HG03521 (cell line): ENCODE data around the gene HSFX1.
"Not testable (repeated sequence)": the region's sequence is repeated elsewhere in the genome, so short reads cannot be mapped to it uniquely, and the experiment has no call there.

Experiments used
- ATAC-seq: cut with Tn5 transposase; IDR thresholded peaks from one replicate; pipeline ENCODE4 v1.9.1; 2021; ENCODE audit warnings: mild to moderate bottlenecking, moderate library complexity; ENCODE audit not compliant: unreplicated experiment

HSFX1 gene, protein sequence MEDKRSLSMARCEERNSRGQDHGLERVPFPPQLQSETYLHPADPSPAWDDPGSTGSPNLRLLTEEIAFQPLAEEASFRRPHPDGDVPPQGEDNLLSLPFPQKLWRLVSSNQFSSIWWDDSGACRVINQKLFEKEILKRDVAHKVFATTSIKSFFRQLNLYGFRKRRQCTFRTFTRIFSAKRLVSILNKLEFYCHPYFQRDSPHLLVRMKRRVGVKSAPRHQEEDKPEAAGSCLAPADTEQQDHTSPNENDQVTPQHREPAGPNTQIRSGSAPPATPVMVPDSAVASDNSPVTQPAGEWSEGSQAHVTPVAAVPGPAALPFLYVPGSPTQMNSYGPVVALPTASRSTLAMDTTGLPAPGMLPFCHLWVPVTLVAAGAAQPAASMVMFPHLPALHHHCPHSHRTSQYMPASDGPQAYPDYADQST

DNA sequence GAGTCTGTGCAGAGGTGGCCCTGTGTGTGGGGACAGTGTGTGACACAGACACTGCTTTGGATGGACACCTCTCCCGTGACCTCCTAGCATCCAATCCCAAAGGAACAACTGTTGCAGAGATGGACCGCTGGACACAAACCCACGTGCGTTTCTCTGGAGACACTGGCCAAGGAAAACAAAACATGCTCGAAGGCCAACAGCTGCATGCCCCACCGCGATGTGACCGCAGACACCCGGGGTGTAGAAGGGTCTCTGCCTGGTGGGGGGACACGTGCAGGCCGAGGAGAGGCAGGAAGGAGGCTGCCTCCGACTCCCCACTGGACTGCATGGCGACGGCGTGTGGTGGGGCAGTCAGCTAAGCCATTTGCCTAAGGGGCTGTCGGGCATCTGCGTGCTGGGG is at the start of gene HSFX1:
HSFX1 (plus strand) TSS at position 301 of the 400 bp plus-strand sequence. CDS start 614 bp downstream, outside the sequence.
- ATAC-seq: not testable (repeated sequence)

DNA sequence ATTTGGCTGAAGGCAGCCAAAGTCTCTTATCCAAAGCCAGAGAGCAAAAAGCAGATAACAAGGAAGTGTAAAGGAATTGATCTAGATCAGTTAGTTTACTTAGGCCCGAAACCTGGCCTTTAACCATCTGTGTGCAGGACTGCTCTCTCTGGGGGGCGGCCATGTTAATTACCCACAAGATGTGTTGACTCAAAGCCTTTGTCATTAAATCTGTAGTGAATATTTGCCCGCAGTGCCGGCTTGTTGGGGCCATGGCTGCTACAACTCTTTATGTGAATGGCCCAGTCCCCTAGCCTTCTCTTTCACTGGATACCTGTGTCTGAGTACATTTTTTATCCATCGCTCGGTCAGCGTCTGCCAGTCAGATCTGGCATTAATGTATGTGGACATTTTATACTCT is 46.6 kb upstream of the HSFX1 start:
- not testable (repeated sequence) for ATAC-seq

DNA sequence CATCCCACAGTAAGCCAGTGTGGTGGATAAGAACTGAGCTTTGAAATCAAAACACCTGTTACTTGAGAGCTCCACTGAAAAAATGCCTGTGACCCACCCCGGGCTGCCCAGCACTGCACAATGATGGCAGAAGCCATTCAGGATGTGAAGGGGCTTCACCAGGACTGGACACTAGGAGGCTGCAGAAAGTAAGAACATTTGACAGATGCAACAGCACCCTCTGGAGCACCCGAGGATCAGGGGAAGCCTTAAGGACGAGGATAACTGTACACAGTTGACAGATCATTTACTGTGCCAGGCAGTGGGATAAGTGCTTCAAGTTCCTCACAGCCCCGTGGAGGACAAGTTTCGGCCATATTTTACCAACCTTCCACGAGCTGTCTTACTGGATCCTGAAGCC is 31.6 kb upstream of the HSFX1 start:
- not testable (repeated sequence) for ATAC-seq

DNA sequence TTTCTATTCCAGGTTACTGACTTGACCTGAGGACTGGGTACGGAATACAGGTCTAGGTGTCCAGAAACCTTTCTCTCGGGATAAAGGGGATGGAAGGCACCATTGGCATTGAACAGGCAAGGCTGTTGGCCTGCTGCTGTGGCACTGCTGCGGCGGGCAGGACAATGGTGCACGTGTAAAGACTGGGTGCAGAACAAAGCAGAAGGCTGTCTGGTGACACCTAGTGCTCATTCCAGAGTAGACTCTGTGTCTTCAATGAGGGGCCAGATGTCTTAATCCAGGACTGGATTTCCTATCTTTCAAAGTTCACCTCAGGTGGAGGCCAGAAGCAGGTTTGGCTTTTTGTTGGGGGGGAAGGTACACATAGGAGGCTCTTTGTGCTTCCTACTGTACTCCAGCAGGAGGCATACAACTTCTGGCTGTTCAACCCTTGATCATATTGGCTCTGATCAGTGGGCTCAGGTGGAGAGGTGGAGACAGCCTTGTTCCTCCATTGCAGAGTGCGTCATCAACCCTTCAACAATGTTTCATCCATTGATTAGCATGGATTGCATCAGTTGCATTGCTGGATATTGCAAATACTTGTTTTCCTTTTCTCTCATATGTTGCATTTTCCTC is 27.4 kb upstream of the HSFX1 start:
- not testable (repeated sequence) for ATAC-seq

DNA sequence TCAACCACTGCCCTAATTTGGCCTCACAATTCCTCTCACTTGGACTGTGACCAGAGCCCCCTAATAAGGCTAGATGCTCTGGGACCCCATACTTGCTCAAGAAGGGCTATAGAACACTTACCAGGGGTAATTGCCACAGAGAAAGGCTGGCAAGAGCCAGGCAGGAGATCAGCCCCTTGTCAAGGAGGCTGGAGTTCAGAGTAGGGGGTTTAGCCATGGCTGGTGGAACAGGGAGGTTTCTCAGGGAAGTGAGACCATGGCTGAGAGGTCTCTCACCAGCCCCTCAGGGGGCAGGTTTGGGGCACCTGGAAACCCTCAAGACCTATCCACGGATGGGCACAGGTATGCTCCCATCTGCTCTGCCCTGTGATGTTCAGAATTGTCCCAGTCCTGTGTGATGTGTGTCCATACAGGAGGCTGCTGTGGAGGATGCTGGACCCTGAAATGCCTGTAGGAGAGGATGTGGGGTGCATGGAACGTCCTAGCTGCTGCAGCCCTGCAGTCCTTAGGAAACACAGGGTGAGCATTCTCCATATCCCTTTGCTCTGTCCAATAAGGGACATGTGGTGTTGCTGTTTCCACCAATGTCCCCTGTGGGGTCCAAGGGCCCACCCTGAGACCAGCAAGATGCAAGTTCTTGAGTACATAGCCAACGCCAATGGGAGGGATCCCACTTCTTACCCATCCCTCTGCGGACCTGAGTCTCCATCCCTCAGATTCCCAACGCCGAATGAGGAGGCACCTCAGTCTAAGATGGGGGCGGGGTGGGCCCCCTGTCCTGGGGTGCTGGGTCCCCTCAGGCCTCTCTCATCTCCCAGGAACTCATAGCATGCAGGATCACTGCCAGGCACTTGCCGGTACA is 16.4 kb upstream of the HSFX1 start:
- ATAC-seq: no peak

DNA sequence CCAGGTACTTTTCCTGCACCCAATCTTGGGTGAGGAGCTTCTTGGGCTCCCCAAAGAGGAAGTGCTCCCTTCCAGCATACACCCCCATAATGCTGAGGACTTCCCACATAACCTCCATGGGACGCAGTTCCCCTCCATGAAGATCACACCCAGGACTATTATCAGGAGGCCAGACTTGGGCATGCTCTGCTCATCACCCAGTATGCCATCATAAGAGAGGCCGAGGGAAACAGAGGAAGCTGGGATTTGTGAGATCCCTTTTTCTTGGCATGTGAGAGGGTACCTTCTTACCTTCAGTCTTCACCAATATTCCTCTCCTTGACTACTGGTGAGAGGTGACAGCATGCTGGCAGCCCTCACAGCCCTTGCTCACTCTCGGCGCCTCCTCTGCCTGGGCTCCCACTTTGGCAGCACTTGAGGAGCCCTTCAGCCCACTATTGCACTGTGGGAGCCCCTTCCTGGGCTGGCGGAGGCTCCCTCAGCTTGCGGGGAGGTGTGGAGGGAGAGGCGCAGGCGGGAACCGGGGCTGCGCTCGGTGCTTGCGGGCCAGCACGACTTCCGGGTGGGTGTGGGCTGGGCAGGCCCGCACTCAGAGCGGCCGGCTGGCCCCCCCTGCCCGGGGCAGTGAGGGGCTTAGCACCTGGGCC is 15.7 kb upstream of the HSFX1 start:
- ATAC-seq: no peak

DNA sequence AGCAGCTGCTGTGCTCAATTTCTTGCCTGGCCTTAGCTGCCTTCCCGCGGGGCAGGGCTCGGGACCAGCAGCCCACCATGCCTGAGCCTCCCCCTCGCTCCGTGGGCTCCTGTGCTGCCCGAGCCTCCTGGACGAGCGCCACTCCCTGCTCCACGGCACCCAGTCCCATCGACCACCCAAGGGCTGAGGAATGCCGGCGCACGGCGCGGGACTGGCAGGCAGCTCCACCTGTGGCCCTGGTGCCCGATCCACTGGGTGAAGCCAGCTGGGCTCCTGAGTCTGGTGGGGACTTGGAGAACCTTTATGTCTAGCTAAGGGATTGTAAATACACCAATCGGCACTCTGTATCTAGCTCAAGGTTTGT is 15.2 kb upstream of the HSFX1 start:
- ATAC-seq: not testable (repeated sequence)

DNA sequence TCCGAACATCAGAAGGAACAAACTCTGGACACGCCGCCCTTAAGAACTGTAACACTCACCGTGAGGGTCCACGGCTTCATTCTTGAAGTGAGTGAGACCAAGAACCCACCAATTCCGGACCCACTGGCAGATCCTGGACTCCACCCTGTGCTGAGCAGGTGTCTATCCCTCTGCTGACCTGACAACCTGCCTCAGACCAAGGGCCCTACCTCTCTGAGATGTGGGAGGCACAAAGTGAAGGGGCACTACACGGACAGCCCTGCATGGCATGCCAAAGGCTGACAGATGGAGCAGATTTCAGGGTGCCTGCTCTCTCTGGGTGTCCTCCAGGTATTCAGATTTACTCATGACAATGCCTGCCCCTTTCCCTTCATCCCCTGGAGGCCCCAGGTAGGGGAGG is 14.0 kb upstream of the HSFX1 start:
- ATAC-seq: no peak

DNA sequence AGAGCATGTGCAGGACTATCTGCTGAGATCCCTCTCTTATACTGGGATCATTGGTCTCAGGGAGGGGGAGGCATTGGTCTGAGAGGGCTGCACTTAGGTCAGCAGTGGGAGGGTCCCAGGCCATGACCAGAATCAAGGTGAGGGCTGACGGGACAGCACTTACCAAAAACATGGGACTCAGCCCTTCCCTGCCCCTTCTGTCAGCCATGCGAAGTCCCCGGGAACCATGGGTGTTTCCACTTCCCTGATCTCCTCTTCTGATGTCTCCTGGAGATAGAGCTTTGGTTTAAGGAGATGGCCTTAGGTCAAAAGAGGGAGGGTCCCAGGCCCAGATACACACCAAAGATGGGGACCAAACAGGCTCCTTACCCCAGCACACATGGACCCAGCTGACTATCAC is 12.9 kb upstream of the HSFX1 start:
- no peak for ATAC-seq

DNA sequence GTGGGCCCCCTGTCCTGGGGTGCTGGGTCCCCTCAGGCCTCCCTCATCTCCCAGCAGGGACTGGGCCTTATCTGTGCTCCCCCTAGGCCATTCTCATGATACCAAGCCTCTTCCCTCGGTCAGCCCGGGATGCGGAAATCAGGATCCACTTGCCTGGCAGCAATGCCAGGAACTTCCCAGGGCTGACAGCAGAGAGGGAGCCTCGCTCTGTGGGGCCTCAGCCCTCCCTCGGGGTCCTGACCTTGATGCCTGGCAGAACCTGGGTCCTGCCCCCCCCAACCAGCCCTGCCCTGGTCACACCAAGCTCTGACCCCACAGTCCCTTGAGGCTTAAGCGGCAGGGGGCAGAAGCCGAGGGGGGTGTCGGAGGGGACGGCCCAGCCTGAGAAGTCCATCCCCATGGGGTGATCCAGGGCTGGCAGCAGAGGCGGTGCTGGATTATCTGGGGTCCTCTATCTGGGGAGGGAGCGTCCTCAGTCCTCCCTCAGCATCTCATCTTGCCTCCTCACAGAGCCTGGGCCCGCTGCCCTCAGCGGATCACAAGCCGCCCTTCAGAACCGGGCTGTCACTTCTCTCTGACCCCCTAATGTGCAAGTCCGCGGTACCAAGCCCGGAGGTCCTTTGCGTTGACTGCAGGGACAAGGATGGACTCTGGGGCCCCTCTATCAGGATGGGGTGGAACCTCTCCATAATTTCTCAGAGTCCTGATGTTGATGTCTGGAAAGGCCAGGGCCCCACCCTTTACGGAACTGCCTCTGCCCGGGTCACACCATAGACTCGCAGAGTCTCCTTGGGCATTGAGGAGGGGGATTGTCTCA is 11.8 kb upstream of the HSFX1 start:
- not testable (repeated sequence) for ATAC-seq

DNA sequence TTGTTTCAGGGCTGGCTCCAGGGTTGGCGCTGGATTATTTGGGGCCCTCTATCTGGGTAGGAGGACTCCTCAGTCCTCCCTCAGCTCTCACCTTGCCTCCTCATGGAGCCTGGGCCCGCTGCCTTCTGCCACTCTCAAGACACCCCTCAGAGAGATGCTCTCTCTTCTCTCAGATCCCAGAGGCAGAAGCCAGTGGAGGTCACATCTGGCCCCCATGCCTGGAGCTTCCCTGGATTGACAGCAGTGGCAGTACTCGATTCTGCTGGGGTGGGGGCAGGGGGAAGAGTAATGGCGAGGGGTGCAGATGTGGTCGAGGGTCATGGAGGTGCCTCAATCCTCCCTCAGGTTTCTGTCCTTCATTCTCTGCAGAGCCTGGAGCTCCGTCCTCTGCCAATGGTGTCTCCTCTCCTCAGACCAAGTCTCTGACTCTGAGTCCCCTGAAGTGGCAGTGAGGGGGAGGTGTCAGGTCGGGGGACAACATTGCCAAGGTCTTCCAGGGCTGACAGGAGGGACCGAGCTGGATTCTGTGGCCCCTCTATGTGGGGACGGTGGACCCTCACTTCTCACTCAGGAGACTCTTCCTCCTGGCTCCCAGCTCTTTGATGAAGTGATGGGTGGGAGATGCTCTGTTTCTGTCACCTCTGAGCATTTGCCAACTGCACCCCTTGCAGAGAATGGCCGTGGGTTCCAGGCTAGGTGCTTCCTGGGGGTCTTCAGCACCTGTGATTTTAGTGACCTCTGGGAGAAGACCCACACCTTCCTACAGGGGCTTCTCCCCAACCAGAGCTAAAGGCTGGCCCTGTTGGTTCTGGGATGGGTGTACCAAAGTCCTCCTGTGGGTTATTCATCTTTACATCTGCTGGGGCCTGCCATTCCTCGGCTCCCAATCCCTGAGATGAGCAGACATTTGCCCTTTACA is 10.9 kb upstream of the HSFX1 start:
- no peak for ATAC-seq

DNA sequence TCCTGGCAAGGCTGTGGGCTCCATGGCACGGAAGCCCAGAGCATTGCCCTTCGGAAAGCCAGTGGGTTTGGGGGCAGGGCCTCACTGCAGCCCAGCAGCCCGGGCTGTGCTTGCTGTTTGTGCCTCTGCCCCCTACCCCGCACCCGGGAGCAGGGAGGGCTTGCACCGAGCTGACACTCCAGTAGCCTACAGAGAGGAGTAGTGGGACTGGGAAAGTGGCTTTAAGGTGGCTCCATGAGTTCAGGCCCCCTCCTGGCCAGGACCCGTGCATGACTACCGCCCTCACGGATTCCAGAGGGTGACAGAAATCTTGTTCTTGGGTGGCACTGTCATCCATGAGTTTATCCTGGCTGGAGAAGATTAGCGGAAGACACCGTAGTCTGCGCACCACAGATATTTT is 3.5 kb upstream of the HSFX1 start:
- not testable (repeated sequence) for ATAC-seq

DNA sequence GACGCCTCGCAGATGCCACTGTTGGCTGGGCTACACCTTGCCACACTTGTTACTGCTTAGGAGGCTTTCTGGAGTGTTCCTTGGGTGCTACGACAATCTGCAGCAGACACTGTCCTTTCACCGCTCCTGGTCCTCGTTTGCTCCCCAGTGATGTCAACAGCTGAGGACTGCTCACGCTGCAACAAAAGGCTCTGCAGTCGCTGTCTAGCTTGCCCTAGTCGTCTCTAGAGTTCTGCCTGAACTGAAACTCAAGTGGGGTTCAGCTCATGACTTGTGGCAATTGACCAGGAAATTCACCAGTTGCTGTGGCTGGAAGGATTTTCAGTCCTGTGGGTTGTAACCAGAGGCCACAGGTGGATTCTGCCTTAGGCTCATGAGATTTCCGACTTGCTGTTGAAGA is 842 bp upstream of the HSFX1 start:
- ATAC-seq: not testable (repeated sequence)

DNA sequence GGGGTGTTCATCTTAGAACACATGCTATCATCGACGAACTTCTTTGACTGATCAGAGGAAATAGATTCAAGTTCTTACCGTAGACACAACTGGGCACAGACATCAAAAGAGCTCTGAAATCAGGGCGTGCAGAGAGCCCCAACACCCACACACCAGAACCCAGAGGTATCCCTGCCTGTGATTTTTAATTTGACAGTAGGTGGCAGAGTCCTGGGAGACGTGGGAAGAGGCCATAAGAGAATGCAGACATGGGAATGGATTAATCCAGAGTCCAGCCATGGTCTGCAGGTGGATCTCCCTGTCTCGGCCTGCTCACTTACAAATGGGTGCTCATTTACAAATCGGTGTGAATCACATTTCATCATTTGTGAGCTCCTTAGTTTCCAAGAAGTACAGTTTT is 4.1 kb downstream of the HSFX1 start:
- not testable (repeated sequence) for ATAC-seq

DNA sequence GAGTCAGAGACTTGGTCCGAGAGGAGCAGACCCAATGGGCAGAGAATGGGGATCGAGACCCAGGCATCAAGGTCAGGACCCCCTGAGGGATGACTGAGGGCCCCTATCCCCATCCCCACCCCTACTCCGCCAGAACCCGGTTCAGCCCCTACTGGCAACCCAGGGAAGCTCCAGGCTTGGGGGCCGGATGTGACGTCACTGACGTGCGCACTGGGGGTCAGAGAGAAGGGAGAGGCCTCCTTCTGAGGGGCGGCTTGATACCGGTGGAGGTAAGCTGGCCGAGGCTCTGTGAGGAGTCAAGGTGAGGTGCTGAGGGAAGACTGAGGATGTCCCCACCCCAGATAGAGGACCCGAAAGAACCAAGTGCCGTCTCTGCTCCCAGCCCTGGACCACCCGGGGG is 7.9 kb downstream of the HSFX1 start, which contains the start of gene MAGEA9:
MAGEA9 (plus strand) TSS at position 204 of the 400 bp plus-strand sequence. CDS start 4,281 bp downstream, outside the sequence.
- ATAC-seq: not testable (repeated sequence)

DNA sequence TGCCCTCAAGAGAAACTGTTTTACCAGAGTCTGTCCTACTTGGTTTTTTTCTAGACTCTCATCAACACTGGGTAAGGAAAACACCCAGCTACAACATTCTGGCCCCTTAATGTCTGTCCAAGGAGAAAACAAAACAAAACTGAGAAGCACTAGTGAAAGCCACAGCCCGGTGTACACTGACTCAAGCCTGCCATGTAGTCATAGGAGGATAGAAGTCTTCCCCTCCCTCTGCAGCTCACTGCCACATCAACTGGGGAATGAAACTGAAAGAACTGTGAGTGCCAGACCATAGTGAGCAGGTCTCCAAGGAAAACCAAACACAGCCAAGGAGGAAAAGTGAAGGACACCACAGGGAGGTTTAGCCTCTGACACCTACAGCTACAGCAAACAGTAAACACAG is 21.7 kb downstream of the HSFX1 start:
- peak; percentile 100 for ATAC-seq

DNA sequence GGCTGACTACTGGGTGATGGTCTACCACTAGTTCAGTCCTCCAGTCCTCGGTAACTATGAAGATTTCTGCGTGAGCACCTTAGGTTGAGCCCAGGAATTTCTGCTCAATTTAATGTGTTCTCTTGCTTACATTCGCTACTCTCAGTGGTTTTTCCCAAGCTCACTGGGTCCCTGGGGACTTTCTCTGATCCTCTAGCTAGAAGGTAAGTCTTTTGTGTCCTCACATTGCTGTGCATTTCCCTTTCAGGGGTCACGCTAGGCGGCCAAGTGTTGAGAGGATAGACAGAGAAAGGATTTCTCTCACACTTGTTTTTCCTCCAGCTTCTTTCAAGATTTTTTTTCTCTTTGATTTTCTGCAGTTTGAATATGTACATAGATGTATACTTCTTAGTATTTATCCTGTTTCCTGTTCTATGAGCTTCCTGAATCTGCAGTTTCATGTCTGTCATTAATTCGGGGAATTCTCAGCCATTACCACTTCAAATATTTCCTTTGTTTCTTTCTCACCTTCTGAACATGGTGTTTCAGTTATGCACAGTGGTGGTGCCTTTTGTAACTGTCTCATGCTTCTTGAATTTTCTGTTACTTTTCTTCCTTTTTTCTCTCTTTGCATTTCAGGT is 25.3 kb downstream of the HSFX1 start:
- ATAC-seq: no peak

DNA sequence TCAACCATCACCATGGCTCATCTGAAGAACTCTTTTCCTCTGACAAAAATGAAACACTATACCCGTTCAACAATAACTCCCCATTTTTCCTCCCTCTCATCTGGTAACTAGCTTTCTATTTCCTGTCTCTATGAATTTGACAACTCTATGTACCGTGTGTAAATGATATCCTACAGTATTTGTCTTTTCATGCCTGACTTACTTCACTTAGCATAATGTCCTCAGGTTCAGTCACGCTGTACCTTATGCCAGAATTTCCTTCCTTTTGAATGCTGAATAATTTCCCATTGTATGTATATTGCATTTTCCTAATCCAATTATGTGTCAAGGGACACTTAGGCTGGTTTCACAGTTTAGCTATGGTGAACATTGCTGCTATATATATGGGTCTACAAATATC is 26.1 kb downstream of the HSFX1 start:
- no peak for ATAC-seq
